ENCODE results near the gene BLTP3A.

Gene BLTP3A

GRCh38 chr6:34819571-34820480 lies 27.9 kb downstream of the BLTP3A start:
- DNase-seq (ENCODE audit: low read depth in 2 of 2), result no peak

GRCh38 chr6:34829137-34829536 lies 37.3 kb downstream of the BLTP3A start:
- no peak for DNase-seq (ENCODE audit: low read depth in 2 of 2)

GRCh38 chr6:34832942-34833341 lies 41.1 kb downstream of the BLTP3A start:
- no peak for DNase-seq (ENCODE audit: low read depth in 2 of 2)

- DNase-seq (ENCODE audit: low read depth in 2 of 2), result peak in 1 of 2 experiments; percentile 6
Observed at GRCh38 chr6:34834789-34835518, 43.1 kb downstream of the BLTP3A start.

- no peak for DNase-seq (ENCODE audit: low read depth in 2 of 2)
Observed at GRCh38 chr6:34836008-34836407, 44.1 kb downstream of the BLTP3A start.

- no peak for DNase-seq (ENCODE audit: low read depth in 2 of 2)
Observed at GRCh38 chr6:34836451-34836850, 44.6 kb downstream of the BLTP3A start.

GRCh38 chr6:34837528-34837927 lies 45.6 kb downstream of the BLTP3A start:
- DNase-seq (ENCODE audit: low read depth in 2 of 2), result no peak

GRCh38 chr6:34839666-34840352 lies 47.9 kb downstream of the BLTP3A start:
- no peak for DNase-seq (ENCODE audit: low read depth in 2 of 2)

Measured in fibroblast of skin of left biceps (primary cell).